Activated CD4-positive, alpha-beta T cell treated with anti-CD3 and anti-CD28 coated beads, Interleukin-2, Interleukin-4, amounts not matched to agents 100 ng/mL and 50 ng/mL, durations not matched to agents 16 hours and 8 hours (primary cell): ENCODE results near the gene NR0B1.

Experiments used
- DNase-seq: peaks from one replicate; pipeline ENCODE4 v3.0.0-alpha.2; 2020; ENCODE audit warnings: low spot score

Gene NR0B1

DNA sequence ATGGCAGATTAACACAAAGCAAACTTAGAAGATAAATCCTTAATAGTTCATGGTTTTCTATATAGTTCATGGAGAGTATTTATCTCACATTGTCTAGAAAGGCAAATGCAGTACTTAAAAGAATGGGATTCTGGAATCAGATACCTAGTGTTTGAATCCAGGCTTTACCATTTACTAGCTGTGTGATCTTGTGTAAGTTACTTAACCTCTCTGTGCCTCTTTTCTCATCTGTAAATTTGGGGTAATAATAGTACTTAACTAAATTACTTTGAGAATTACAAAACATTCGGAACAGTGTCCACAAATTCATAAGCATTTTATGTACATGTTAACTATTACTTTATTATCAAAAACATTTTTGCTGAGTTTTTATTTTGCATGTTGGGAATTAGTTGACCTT is 46.4 kb downstream of the NR0B1 start:
- DNase-seq: no peak

DNA sequence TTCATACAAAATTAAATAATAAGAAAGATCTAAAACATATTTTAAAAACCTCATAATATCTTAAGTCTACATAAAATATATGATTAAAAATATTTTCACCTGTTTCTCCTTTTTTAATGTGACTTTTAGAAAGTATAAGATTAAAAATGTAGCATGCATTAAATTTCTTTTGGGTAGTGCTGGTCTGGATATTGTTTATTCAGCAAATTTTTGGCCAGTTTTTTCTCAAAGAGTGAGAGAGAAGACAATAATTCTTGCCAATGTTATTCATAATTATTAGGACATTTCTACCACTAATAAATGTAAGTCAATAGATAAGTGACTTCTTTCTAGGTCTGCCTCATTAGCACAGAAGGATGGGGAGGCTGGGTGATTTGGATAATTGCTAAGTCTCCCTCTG is 48.2 kb downstream of the NR0B1 start:
- DNase-seq: no peak

DNA sequence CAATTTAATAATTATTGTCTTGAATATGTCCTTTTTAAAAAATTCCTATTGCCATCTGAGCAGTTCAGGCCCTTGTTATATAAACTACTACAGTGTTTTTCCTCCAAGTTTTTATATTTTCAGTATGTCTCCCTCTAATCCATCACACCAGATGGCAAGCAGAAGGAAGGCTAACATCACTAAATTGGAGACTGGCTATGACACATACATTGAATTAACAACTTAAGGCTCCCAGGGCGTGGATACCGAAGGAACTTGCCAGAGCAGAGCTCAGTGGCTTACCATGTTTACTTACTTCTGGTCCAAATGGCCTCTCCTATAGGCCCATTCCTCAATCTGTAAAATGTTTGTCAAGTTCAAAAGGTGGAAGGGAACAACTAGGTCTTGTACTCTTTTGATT is 49.3 kb downstream of the NR0B1 start:
- no peak for DNase-seq
